K562 (cell line): Measurements from ENCODE around the gene PHYKPL.

Experiments used
- EGR1 ChIP-seq: fragments of 450-650 bp; conservative IDR thresholded peaks from 2 replicates; pipeline ENCODE4 v1.6.1; 2017; ENCODE audit warnings: mild to moderate bottlenecking
- EP300 ChIP-seq: IDR thresholded peaks from 2 replicates; pipeline ENCODE4 v1.6.1; 2012; ENCODE audit warnings: low read length, improper control_type of control experiment
- ETS1 ChIP-seq: conservative IDR thresholded peaks from 2 replicates; pipeline ENCODE4 v1.6.1; 2011; ENCODE audit warnings: low read depth, mild to moderate bottlenecking, low read length; ENCODE audit not compliant: control insufficient read depth
- EZH2 ChIP-seq: IDR thresholded peaks from 2 replicates; pipeline ENCODE4 v1.6.1; 2012; ENCODE audit warnings: low read depth, mild to moderate bottlenecking, inconsistent platforms, low read length, borderline replicate concordance
- JUND ChIP-seq, 2 experiments: IDR thresholded peaks; 2 replicates in 1 of 2; 3 replicates in 1 of 2; pipeline ENCODE4 v1.6.1; 2011; ENCODE audit warnings: borderline replicate concordance in 2 of 2, low read depth in 2 of 2, low read length in 2 of 2, improper control_type of control experiment in 1 of 2, missing biosample characterization in 1 of 2, missing genetic modification characterization in 1 of 2, missing genetic modification reagents in 1 of 2
- RNF2 ChIP-seq: sonication (generic); IDR thresholded peaks from 2 replicates; pipeline ENCODE4 v1.6.1; 2016
- ZBTB2 ChIP-seq: fragments of 450-650 bp; IDR thresholded peaks from 2 replicates; pipeline ENCODE4 v1.6.1; 2016; ENCODE audit warnings: antibody characterized with exemption
- TF ChIP-seq, protein P1 (sequence below), 3 experiments: IDR thresholded peaks in 2 of 3; conservative IDR thresholded peaks in 1 of 3; 2 replicates each; pipeline ENCODE4 v1.5.1; 2011 to 2012; ENCODE audit warnings: low read length in 3 of 3, mild to moderate bottlenecking in 3 of 3, control low read depth in 2 of 3, improper control_type of control experiment in 1 of 3, inconsistent platforms in 1 of 3, low read depth in 1 of 3, mixed read lengths in 1 of 3, moderate library complexity in 1 of 3; ENCODE audit not compliant: insufficient read depth in 2 of 3
- TF ChIP-seq, protein P2 (sequence below): fragments of 250-450 bp; sonication (Bioruptor Pico); IDR thresholded peaks from 2 replicates; pipeline ENCODE4 v1.8.0; 2021; ENCODE audit warnings: moderate library complexity, mild to moderate bottlenecking, inconsistent platforms

DNA sequence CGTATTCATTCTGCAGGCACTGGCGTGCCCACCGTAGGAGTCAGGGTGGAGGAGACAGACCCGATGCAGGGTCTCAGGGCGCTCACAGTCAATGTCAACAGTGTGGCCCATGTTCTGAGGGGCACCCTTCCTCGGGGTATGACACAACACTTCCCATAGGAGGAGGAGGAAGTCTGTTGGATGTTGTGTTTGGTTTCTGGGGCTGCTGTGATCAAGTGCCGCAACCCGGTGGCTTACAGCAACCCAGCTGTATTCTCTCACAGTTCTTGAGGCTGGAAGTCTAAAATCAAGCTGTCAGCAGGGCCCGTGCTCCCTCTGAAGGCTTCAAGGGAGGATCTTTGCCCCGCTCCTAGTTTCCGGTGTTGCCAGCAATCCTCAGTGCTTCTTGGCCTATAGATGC is 33.9 kb downstream of the PHYKPL start:
- TF ChIP-seq, protein P1, sequence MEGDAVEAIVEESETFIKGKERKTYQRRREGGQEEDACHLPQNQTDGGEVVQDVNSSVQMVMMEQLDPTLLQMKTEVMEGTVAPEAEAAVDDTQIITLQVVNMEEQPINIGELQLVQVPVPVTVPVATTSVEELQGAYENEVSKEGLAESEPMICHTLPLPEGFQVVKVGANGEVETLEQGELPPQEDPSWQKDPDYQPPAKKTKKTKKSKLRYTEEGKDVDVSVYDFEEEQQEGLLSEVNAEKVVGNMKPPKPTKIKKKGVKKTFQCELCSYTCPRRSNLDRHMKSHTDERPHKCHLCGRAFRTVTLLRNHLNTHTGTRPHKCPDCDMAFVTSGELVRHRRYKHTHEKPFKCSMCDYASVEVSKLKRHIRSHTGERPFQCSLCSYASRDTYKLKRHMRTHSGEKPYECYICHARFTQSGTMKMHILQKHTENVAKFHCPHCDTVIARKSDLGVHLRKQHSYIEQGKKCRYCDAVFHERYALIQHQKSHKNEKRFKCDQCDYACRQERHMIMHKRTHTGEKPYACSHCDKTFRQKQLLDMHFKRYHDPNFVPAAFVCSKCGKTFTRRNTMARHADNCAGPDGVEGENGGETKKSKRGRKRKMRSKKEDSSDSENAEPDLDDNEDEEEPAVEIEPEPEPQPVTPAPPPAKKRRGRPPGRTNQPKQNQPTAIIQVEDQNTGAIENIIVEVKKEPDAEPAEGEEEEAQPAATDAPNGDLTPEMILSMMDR (IDR thresholded peaks at IDR 0.05 in 2 of 3, conservative IDR thresholded peaks at IDR 0.05 in 1 of 3; ENCODE audit: insufficient read depth in 2 of 3, low read depth in 1 of 3, low read length in 3 of 3): no peak
- no peak for TF ChIP-seq EGR1
- TF ChIP-seq EP300: no peak
- TF ChIP-seq, protein P2, sequence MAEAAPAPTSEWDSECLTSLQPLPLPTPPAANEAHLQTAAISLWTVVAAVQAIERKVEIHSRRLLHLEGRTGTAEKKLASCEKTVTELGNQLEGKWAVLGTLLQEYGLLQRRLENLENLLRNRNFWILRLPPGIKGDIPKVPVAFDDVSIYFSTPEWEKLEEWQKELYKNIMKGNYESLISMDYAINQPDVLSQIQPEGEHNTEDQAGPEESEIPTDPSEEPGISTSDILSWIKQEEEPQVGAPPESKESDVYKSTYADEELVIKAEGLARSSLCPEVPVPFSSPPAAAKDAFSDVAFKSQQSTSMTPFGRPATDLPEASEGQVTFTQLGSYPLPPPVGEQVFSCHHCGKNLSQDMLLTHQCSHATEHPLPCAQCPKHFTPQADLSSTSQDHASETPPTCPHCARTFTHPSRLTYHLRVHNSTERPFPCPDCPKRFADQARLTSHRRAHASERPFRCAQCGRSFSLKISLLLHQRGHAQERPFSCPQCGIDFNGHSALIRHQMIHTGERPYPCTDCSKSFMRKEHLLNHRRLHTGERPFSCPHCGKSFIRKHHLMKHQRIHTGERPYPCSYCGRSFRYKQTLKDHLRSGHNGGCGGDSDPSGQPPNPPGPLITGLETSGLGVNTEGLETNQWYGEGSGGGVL: no peak
- no peak for TF ChIP-seq ZBTB2
- TF ChIP-seq EZH2: no peak
- no peak for TF ChIP-seq RNF2
- TF ChIP-seq ETS1: no peak
- no peak for TF ChIP-seq JUND (IDR thresholded peaks at IDR 0.05; ENCODE audit: borderline replicate concordance, low read depth, low read length)
- no peak for TF ChIP-seq JUND (tag; IDR thresholded peaks at IDR 0.05; ENCODE audit: borderline replicate concordance, low read depth, low read length)
